Measurements from ENCODE around the gene SFMBT2. TPM values are rescaled to one million over a fixed set of nuclear protein-coding genes. Genes with fewer than 3 reads are reported as not detected.

Gene SFMBT2
- total RNA-seq, 6 experiments from 2014 or later = 0.03 to 0.12 (median 0.06) TPM

- Mint-ChIP-seq H3K27ac (no peak overlapping the region), H3K36me3 (ENCODE audit: low read depth) (no peaks in the 10 kb centered on the region), H3K4me1 (ENCODE audit: low read depth) (no peaks in the 10 kb centered on the region), H3K9me3 (peaks cover 68% of the 10 kb centered on the region), H3K4me3 (no peak overlapping the region), H3K27me3 (ENCODE audit: insufficient read depth) (peaks cover 1% of the 10 kb centered on the region; the same call in 1 of the 2 replicates)
- no peak for TF ChIP-seq CTCF (IDR thresholded peaks at IDR 0.05)
- DNase-seq = no peak
Measured at GRCh38 chr10:7297094-7297493, 113.7 kb downstream of the SFMBT2 start.

- Mint-ChIP-seq H3K9me3 (peaks cover 64% of the 10 kb centered on the region), H3K36me3 (ENCODE audit: low read depth) (no peaks in the 10 kb centered on the region), H3K4me1 (ENCODE audit: low read depth) (no peaks in the 10 kb centered on the region), H3K27ac (no peak overlapping the region), H3K27me3 (ENCODE audit: insufficient read depth) (peaks cover 1% of the 10 kb centered on the region; the same call in 1 of the 2 replicates), H3K4me3 (no peak overlapping the region)
- DNase-seq = no peak
- no peak for TF ChIP-seq CTCF (IDR thresholded peaks at IDR 0.05)
Measured at GRCh38 chr10:7296648-7297047, 114.2 kb downstream of the SFMBT2 start.

GRCh38 chr10:7296076-7296475, 114.8 kb downstream of the SFMBT2 start:
- no peak overlapping the region for H3K4me3 Mint-ChIP-seq
- no peak overlapping the region for H3K27ac Mint-ChIP-seq
- H3K27me3 Mint-ChIP-seq (ENCODE audit: insufficient read depth) = peaks cover 1% of the 10 kb centered on the region; the same call in 1 of the 2 replicates
- no peaks in the 10 kb centered on the region for H3K36me3 Mint-ChIP-seq (ENCODE audit: low read depth)
- H3K9me3 Mint-ChIP-seq = peaks cover 58% of the 10 kb centered on the region
- no peaks in the 10 kb centered on the region for H3K4me1 Mint-ChIP-seq (ENCODE audit: low read depth)
- DNase-seq = no peak
- TF ChIP-seq CTCF (IDR thresholded peaks at IDR 0.05) = no peak

GRCh38 chr10:7293378-7293920, 117.4 kb downstream of the SFMBT2 start:
- H3K27ac Mint-ChIP-seq = no peak overlapping the region
- no peak for DNase-seq
- H3K36me3 Mint-ChIP-seq (ENCODE audit: low read depth) = no peaks in the 10 kb centered on the region
- H3K4me3 Mint-ChIP-seq = no peak overlapping the region
- peaks cover 1% of the 10 kb centered on the region; the same call in 1 of the 2 replicates for H3K27me3 Mint-ChIP-seq (ENCODE audit: insufficient read depth)
- TF ChIP-seq CTCF (IDR thresholded peaks at IDR 0.05) = no peak
- H3K9me3 Mint-ChIP-seq = peaks cover 47% of the 10 kb centered on the region
- no peaks in the 10 kb centered on the region for H3K4me1 Mint-ChIP-seq (ENCODE audit: low read depth)

GRCh38 chr10:7291487-7292270, 119.2 kb downstream of the SFMBT2 start:
- no peak overlapping the region for H3K27ac Mint-ChIP-seq
- peaks cover 49% of the 10 kb centered on the region for H3K9me3 Mint-ChIP-seq
- no peaks in the 10 kb centered on the region for H3K36me3 Mint-ChIP-seq (ENCODE audit: low read depth)
- no peaks in the 10 kb centered on the region for H3K4me1 Mint-ChIP-seq (ENCODE audit: low read depth)
- no peak for DNase-seq
- TF ChIP-seq CTCF (IDR thresholded peaks at IDR 0.05) = no peak
- H3K4me3 Mint-ChIP-seq = no peak overlapping the region
- no peaks in the 10 kb centered on the region for H3K27me3 Mint-ChIP-seq (ENCODE audit: insufficient read depth)

Data from HFFc6 (cell line).